Ovary (tissue), 3 donors: Measurements from ENCODE around the gene BBOF1.

Experiments used
- CTCF ChIP-seq, 3 donors: fragments of 450-650 bp in 2 of 3; fragments of 200-600 bp in 1 of 3; IDR thresholded peaks; one replicate each; pipeline versions ENCODE4 v1.5.1 to v1.8.0; 2016 to 2022; ENCODE audit warnings: antibody characterized with exemption in 3 of 3, mild to moderate bottlenecking in 1 of 3
- EP300 ChIP-seq: sonication (generic); formaldehyde crosslinking; IDR thresholded peaks from one replicate; pipeline ENCODE4 v1.6.1; 2017; ENCODE audit warnings: antibody characterized with exemption
- POLR2A ChIP-seq: fragments of 450-650 bp; IDR thresholded peaks from one replicate; pipeline ENCODE4 v1.6.1; 2017; ENCODE audit warnings: antibody characterized with exemption, mild to moderate bottlenecking, moderate library complexity
- donor health status: DM: no; HTN: no; CAD: no.

- TF ChIP-seq CTCF (IDR thresholded peaks at IDR 0.05) (no peak), EP300 (no peak), POLR2A (no peak)
These were observed 22.4 kb upstream of the BBOF1 start for GRCh38 chr14:73996731-73997107.
